MCF 10A (cell line): ENCODE results near the gene CDH24. TPM values are rescaled to one million over a fixed set of nuclear protein-coding genes. Genes with fewer than 3 reads are reported as not detected.
"Not testable (repeated sequence)": the region's sequence is repeated elsewhere in the genome, so short reads cannot be mapped to it uniquely, and the experiment has no call there.

Source experiments
- BruUV-seq: library from RNA; stranded (reverse); fragments of 400-500 nt; replicated peaks from 2 replicates; lab custom pipeline; 2021; lab: Mats Ljungman, UMichigan
- CTCF ChIA-PET: fragments of 300-600 bp; sonication (Branson Sonifier 250); formaldehyde crosslinking; extraction: SDS; loops from one replicate; lab custom pipeline; 2021; ENCODE audit warnings: antibody characterized with exemption, inconsistent platforms; lab: Yijun Ruan, JAX
- POLR2A ChIA-PET: fragments of 300-600, 350-650 bp; sonication (Branson Sonifier 250); formaldehyde crosslinking; extraction: SDS; loops from one replicate; lab custom pipeline; 2020; ENCODE audit warnings: antibody characterized with exemption, inconsistent platforms; lab: Yijun Ruan, JAX
- DNase-seq: peaks from one replicate; pipeline ENCODE4 v3.0.0-alpha.2; 2018; ENCODE audit not compliant: unreplicated experiment
- H3K27ac Mint-ChIP-seq: one replicate; pipeline ENCODE4 v1.8.0; 2022; ENCODE audit warnings: mild to moderate bottlenecking, low read depth, mixed read lengths; ENCODE audit not compliant: unreplicated experiment
- H3K27me3 Mint-ChIP-seq: one replicate; pipeline ENCODE4 v1.8.0; 2022; ENCODE audit warnings: mixed read lengths; ENCODE audit not compliant: insufficient read depth, unreplicated experiment
- H3K36me3 Mint-ChIP-seq: one replicate; pipeline ENCODE4 v1.8.0; 2022; ENCODE audit warnings: mild to moderate bottlenecking, moderate library complexity, mixed read lengths; ENCODE audit not compliant: insufficient read depth, unreplicated experiment
- H3K4me1 Mint-ChIP-seq: one replicate; pipeline ENCODE4 v1.8.0; 2022; ENCODE audit warnings: mixed read lengths; ENCODE audit not compliant: insufficient read depth, unreplicated experiment
- H3K4me3 Mint-ChIP-seq: one replicate; pipeline ENCODE4 v1.8.0; 2022; ENCODE audit warnings: mild to moderate bottlenecking, moderate library complexity, mixed read lengths; ENCODE audit not compliant: unreplicated experiment
- H3K9me3 Mint-ChIP-seq: one replicate; pipeline ENCODE4 v1.8.0; 2022; ENCODE audit warnings: mixed read lengths; ENCODE audit not compliant: unreplicated experiment
- CTCF ChIP-seq: fragments of 200-600 bp; IDR thresholded peaks from one replicate; pipeline ENCODE4 v1.8.0; 2022; ENCODE audit warnings: antibody characterized with exemption, mild to moderate bottlenecking; ENCODE audit not compliant: unreplicated experiment
- intact Hi-C: fragments of 100-400 bp; cut with micrococcal nuclease; formaldehyde crosslinking; loops from 2 replicates; pipeline ENCODE4 v1.14.1; 2022
- total RNA-seq: library from RNA; stranded (reverse); gene quantifications from 2 replicates; pipeline ENCODE4 v1.2.3, GENCODE V29; 2022

The CDH24 gene
- total RNA-seq, 1 experiment from 2014 or later = 4.9 TPM

- POLR2A ChIA-PET = interaction anchor here (0.7 to 4.0 kb wide), 22 partner anchors 10 to 416 kb away, joined by 3 to 91 read pairs (median 10); partner anchors contain the start of genes ACIN1, AJUBA, C14orf119 and CDH24
- no TSS peak for BruUV-seq
- Mint-ChIP-seq H3K4me3 (peak overlapping the region; percentile 94), H3K9me3 (no peaks in the 10 kb centered on the region), H3K27ac (peak overlapping the region; percentile 99), H3K36me3 (no peaks in the 10 kb centered on the region), H3K4me1 (peaks cover 32% of the 10 kb centered on the region), H3K27me3 (no peaks in the 10 kb centered on the region)
- CTCF ChIA-PET = interaction anchor here (0.8 to 24.6 kb wide), 14 partner anchors 9 to 445 kb away, joined by 3 to 620 read pairs (median 8); partner anchors contain the start of genes AJUBA and CDH24
- no peak for DNase-seq
- intact Hi-C loops = no loop called here
- TF ChIP-seq CTCF = no peak
Measured at GRCh38 chr14:23005451-23006187, 51.7 kb downstream of the CDH24 start.

GRCh38 chr14:23004274-23004673, 53.0 kb downstream of the CDH24 start:
- ChIA-PET CTCF (interaction anchor here (0.6 to 24.6 kb wide), 5 partner anchors 8 to 57 kb away, joined by 3 to 620 read pairs (median 4); partner anchors contain the start of gene CDH24), POLR2A (interaction anchor here (1.0 to 1.1 kb wide), 2 partner anchors 18 to 22 kb away, joined by 3 read pairs; partner anchors contain the start of gene AJUBA)
- H3K9me3 Mint-ChIP-seq, H3K27ac Mint-ChIP-seq, DNase-seq, H3K27me3 Mint-ChIP-seq, H3K4me3 Mint-ChIP-seq, intact Hi-C loops, H3K36me3 Mint-ChIP-seq, BruUV-seq: not testable (repeated sequence)
- peaks cover 26% of the 10 kb centered on the region for H3K4me1 Mint-ChIP-seq

GRCh38 chr14:23002592-23002991, 54.7 kb downstream of the CDH24 start:
- POLR2A ChIA-PET = no interaction called here
- no peak overlapping the region for H3K27ac Mint-ChIP-seq
- TF ChIP-seq CTCF = no peak
- H3K4me1 Mint-ChIP-seq = peaks cover 17% of the 10 kb centered on the region
- CTCF ChIA-PET = interaction anchor here (1.9 to 24.6 kb wide), 3 partner anchors 9 to 59 kb away, joined by 9 to 620 read pairs (median 190); partner anchors contain the start of genes AJUBA and CDH24
- no peak for DNase-seq
- H3K27me3 Mint-ChIP-seq = no peaks in the 10 kb centered on the region
- H3K36me3 Mint-ChIP-seq = no peaks in the 10 kb centered on the region
- no TSS peak for BruUV-seq
- intact Hi-C loops = no loop called here
- H3K4me3 Mint-ChIP-seq = no peak overlapping the region
- H3K9me3 Mint-ChIP-seq = no peaks in the 10 kb centered on the region

- no peak for TF ChIP-seq CTCF
- BruUV-seq = no TSS peak
- intact Hi-C loops = no loop called here
- peaks cover 1% of the 10 kb centered on the region for H3K36me3 Mint-ChIP-seq
- no peak overlapping the region for H3K27ac Mint-ChIP-seq
- peaks cover 11% of the 10 kb centered on the region for H3K4me1 Mint-ChIP-seq
- no peak for DNase-seq
- H3K4me3 Mint-ChIP-seq = no peak overlapping the region
- no peaks in the 10 kb centered on the region for H3K9me3 Mint-ChIP-seq
- CTCF ChIA-PET = interaction anchor here (0.6 to 24.6 kb wide), 6 partner anchors 7 to 93 kb away, joined by 3 to 620 read pairs (median 6); partner anchors contain the start of genes AJUBA and CDH24
- H3K27me3 Mint-ChIP-seq = no peaks in the 10 kb centered on the region
- POLR2A ChIA-PET = interaction anchor here (1.2 kb wide), 1 partner anchor 32 kb away, joined by 6 read pairs; no protein-coding TSS in a partner anchor
Measured at GRCh38 chr14:23000860-23001259, 56.5 kb downstream of the CDH24 start.
